ENCODE results near the gene TRERF1. TPM values are rescaled to one million over a fixed set of nuclear protein-coding genes. Genes with fewer than 3 reads are reported as not detected.
"Not testable (repeated sequence)": the region's sequence is repeated elsewhere in the genome, so short reads cannot be mapped to it uniquely, and the experiment has no call there.

The TRERF1 gene
- total and polyA plus RNA-seq, 9 donors = 5.1 to 13.8 (median 9.7) TPM

DNA sequence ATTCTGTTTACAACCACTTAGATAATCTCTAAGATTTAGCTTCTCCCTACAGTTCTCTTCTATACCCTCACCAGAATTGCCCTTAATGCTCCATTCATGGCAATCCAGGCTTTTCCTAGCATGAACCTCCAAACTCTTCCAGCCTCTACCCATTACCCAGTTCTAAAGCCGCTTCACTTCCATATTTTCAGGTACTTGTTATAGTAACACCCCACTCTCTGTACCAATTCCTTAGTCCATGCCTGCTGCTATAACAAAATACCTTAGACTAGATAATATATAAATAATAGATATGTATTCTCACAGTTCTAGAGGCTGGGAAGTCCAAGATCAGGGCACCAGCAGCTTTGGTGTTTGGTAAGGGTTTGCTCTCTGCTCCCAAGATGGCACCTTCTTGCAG is 16.5 kb upstream of the TRERF1 start:
- H3K9me3 ChIP-seq (replicated peaks; ENCODE audit: control insufficient read depth, low read depth, low read length) = peaks cover 2% of the 10 kb centered on the region
- no peaks in the 10 kb centered on the region for H3K36me3 ChIP-seq (ENCODE audit: control insufficient read depth, insufficient read depth, low read length)
- H3K4me1 ChIP-seq (ENCODE audit: control insufficient read depth, insufficient read depth, low read length) = no peaks in the 10 kb centered on the region
- no peak overlapping the region for H3K27ac ChIP-seq (ENCODE audit: low read length)
- WGBS (ENCODE audit: insufficient coverage) = no CpG with 5 or more reads among the region's 1 CpG
- DNase-seq = no peak
- H3K27me3 ChIP-seq (ENCODE audit: control insufficient read depth, insufficient read depth, low read length) = no peaks in the 10 kb centered on the region
- H3K4me3 ChIP-seq (ENCODE audit: low read length) = no peak overlapping the region

DNA sequence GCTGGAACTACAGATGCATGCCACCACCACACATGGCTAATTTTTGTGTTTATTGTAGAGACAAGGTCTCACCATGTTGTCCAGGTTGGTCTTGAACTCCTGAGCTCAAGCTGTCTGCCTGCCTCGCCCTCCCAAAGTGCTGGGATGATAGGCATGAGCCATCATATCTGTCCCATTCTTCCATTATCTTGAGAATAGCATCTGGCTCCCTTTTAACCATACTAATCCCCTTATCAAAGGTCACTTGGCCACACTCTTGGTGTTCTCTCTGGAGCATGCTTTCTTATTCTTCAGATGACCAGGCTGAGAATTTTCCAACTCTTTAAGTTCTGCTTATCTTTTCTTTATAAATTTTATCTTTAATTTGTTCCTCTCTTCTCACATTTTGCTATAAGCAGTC is 15.9 kb upstream of the TRERF1 start:
- H3K4me3 ChIP-seq (ENCODE audit: low read length) = no peak overlapping the region
- no peaks in the 10 kb centered on the region for H3K27me3 ChIP-seq (ENCODE audit: control insufficient read depth, insufficient read depth, low read length)
- no peaks in the 10 kb centered on the region for H3K36me3 ChIP-seq (ENCODE audit: control insufficient read depth, insufficient read depth, low read length)
- peaks cover 2% of the 10 kb centered on the region for H3K9me3 ChIP-seq (replicated peaks; ENCODE audit: control insufficient read depth, low read depth, low read length)
- H3K27ac ChIP-seq (ENCODE audit: low read length) = no peak overlapping the region
- no peak for DNase-seq
- 44% methylated on average over 1 of the region's 1 CpG for WGBS (ENCODE audit: insufficient coverage)
- no peaks in the 10 kb centered on the region for H3K4me1 ChIP-seq (ENCODE audit: control insufficient read depth, insufficient read depth, low read length)

DNA sequence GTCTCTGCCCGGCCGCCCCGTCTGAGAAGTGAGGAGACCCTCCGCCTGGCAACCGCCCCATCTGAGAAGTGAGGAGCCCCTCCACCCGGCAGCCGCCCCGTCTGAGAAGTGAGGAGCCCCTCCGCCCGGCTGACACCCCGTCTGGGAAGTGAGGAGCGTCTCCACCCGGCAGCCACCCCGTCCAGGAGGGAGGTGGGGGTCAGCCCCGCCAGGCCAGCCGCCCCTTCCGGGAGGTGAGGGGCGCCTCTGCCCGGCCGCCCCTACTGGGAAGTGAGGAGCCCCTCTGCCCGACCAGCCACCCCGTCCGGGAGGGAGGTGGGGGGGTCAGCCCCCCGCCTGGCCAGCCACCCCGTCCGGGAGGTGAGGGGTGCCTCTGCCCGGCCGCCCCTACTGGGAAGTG is 14.7 kb upstream of the TRERF1 start:
- not testable (repeated sequence) for DNase-seq; H3K4me3 ChIP-seq (ENCODE audit: low read length); H3K9me3 ChIP-seq (replicated peaks; ENCODE audit: control insufficient read depth, low read depth, low read length); H3K36me3 ChIP-seq (ENCODE audit: control insufficient read depth, insufficient read depth, low read length); H3K27ac ChIP-seq (ENCODE audit: low read length); H3K27me3 ChIP-seq (ENCODE audit: control insufficient read depth, insufficient read depth, low read length); H3K4me1 ChIP-seq (ENCODE audit: control insufficient read depth, insufficient read depth, low read length)
- 100% methylated on average over 11 of the region's 28 CpGs for WGBS (ENCODE audit: insufficient coverage)

DNA sequence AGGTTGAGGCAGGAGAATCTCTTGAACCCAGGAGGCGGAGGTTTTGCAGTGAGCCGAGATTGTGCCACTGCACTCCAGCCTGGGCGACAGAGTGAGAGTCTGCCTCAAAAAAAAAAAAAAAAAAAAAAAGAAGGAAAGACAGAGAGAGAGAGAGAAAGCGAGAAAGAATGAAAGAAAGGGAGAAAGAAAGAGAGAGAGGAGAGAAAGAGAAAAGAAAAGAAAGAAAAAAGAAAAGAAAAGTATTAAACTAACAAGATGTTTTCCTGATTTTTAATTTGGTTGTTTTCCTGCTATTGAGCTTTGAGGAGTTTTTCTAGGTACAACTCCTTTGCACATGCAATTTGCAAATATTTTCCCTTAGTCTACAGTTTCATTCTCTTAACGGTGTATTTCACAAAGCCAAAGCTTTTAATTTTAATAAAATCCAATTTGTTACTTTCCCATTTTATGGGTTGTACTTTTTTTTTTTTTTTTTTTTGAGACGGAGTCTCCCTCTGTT is 10.8 kb upstream of the TRERF1 start:
- Histone ChIP-seq H3K9me3 (replicated peaks; ENCODE audit: control insufficient read depth, low read depth, low read length) (no peaks in the 10 kb centered on the region), H3K27ac (ENCODE audit: low read length) (no peak overlapping the region), H3K4me3 (ENCODE audit: low read length) (no peak overlapping the region), H3K27me3 (ENCODE audit: control insufficient read depth, insufficient read depth, low read length) (no peaks in the 10 kb centered on the region), H3K36me3 (ENCODE audit: control insufficient read depth, insufficient read depth, low read length) (no peaks in the 10 kb centered on the region), H3K4me1 (ENCODE audit: control insufficient read depth, insufficient read depth, low read length) (no peaks in the 10 kb centered on the region)
- WGBS (ENCODE audit: insufficient coverage) = no CpG with 5 or more reads among the region's 6 CpGs
- DNase-seq = no peak

DNA sequence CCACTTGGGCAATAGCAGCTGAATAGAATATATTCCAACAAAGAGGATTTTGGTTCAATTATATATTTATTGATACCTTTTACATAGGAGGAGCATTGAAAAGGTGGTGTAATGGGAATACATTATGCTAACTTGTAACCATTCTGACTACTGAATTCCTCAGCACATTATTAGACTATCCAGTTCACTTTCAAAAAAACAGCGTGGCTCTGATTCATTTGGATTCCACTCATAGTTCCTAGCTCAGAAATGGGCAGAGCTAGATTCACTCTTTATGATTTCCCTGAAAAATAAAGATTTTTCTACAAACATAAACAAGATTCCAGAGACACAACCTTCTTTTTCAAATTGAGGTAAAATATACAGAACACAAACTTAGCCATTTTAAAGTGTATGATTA is 9.2 kb upstream of the TRERF1 start:
- H3K4me3 ChIP-seq (ENCODE audit: low read length) = no peak overlapping the region
- no peaks in the 10 kb centered on the region for H3K36me3 ChIP-seq (ENCODE audit: control insufficient read depth, insufficient read depth, low read length)
- DNase-seq = no peak
- H3K4me1 ChIP-seq (ENCODE audit: control insufficient read depth, insufficient read depth, low read length) = no peaks in the 10 kb centered on the region
- WGBS (ENCODE audit: insufficient coverage) = no CpG with 5 or more reads among the region's 1 CpG
- no peak overlapping the region for H3K27ac ChIP-seq (ENCODE audit: low read length)
- no peaks in the 10 kb centered on the region for H3K9me3 ChIP-seq (replicated peaks; ENCODE audit: control insufficient read depth, low read depth, low read length)
- no peaks in the 10 kb centered on the region for H3K27me3 ChIP-seq (ENCODE audit: control insufficient read depth, insufficient read depth, low read length)

DNA sequence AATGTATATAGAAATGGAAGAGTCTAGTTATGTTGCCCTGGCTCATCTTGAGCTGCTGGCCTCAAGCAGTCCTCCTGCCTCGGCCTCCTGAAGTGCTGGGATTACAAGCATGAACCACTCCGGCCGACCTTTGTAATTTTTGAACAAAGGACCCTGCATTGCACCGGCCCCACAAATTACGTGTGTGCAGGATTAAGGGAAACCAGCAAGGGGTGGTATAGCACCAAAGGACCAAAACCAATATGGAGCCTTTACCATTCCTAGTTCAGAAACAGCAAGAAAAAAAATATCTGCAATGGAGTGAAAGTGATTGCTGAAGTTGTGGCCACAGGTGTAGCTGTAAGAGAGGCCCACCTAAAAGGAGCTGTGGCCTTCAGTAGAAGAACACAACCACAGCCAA is 8.2 kb upstream of the TRERF1 start:
- H3K36me3 ChIP-seq (ENCODE audit: control insufficient read depth, insufficient read depth, low read length) = no peaks in the 10 kb centered on the region
- H3K9me3 ChIP-seq (replicated peaks; ENCODE audit: control insufficient read depth, low read depth, low read length) = no peaks in the 10 kb centered on the region
- no peak overlapping the region for H3K27ac ChIP-seq (ENCODE audit: low read length)
- no peaks in the 10 kb centered on the region for H3K27me3 ChIP-seq (ENCODE audit: control insufficient read depth, insufficient read depth, low read length)
- no peaks in the 10 kb centered on the region for H3K4me1 ChIP-seq (ENCODE audit: control insufficient read depth, insufficient read depth, low read length)
- WGBS (ENCODE audit: insufficient coverage) = 100% methylated on average over 1 of the region's 5 CpGs
- no peak overlapping the region for H3K4me3 ChIP-seq (ENCODE audit: low read length)
- no peak for DNase-seq

DNA sequence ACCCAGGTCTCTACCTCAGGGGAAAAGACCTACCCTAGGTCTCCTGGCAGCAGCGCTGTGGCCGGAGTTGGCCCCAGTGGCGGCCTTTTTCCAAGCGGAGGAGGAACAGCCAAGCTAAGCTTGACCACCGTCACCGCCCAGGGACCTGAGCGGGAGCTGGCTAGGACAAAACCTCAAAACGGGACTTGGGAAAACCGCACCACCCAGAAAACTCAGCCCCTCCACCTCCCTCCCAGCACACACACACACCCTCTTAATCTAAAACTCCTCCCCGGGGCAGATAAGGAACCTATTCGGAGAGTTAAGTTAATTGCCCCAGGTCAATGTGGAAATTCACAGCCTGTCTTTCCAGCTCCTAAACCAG is 2.7 kb upstream of the TRERF1 start:
- no peaks in the 10 kb centered on the region for H3K36me3 ChIP-seq (ENCODE audit: control insufficient read depth, insufficient read depth, low read length)
- H3K4me3 ChIP-seq (ENCODE audit: low read length) = peak overlapping the region; percentile 95
- H3K4me1 ChIP-seq (ENCODE audit: control insufficient read depth, insufficient read depth, low read length) = peaks cover 22% of the 10 kb centered on the region
- H3K27me3 ChIP-seq (ENCODE audit: control insufficient read depth, insufficient read depth, low read length) = no peaks in the 10 kb centered on the region
- no peak for DNase-seq
- no CpG with 5 or more reads among the region's 11 CpGs for WGBS (ENCODE audit: insufficient coverage)
- H3K9me3 ChIP-seq (replicated peaks; ENCODE audit: control insufficient read depth, low read depth, low read length) = no peaks in the 10 kb centered on the region
- H3K27ac ChIP-seq (ENCODE audit: low read length) = peak overlapping the region; percentile 87

DNA sequence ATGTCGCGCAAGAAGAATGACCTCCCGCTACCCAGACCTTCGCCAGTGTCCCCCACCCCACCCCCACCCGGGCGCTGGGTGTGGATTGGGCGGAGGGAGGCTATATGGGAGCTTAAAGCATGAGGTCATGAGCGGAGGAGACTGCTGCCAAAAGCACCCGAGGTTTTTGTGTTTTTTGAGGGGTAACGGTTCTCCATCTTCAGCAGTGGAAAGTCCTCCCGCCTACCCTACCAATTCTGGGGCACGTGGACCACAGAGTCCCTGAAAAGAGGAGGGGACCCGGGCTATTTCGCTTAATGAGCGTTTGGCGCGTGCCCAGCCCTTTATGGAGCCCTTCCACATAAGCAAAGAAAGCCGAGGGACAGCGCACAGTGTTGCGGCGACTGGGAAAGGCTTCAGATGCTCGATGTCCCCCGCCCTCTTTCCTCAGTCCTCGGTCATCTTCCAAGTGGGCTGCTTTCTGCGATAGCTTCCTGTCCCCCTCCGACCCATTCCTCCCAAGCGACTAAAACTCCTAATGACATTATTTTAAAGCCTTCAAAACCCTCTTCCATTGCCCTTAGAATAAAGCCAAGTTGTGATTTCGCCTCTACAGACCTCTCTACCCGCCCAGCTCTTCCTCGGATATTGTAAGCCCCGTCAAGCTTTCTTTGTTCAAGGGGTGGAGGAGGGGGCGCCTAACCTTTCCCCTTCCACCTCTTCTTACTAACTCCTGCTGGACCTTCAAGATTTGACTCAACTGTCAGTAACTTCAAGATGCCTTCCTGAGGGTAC is 2.1 kb upstream of the TRERF1 start:
- Histone ChIP-seq H3K27me3 (ENCODE audit: control insufficient read depth, insufficient read depth, low read length) (no peaks in the 10 kb centered on the region), H3K4me1 (ENCODE audit: control insufficient read depth, insufficient read depth, low read length) (peaks cover 22% of the 10 kb centered on the region), H3K4me3 (ENCODE audit: low read length) (peak overlapping the region; percentile 95), H3K9me3 (replicated peaks; ENCODE audit: control insufficient read depth, low read depth, low read length) (no peaks in the 10 kb centered on the region), H3K27ac (ENCODE audit: low read length) (peak overlapping the region; percentile 87), H3K36me3 (ENCODE audit: control insufficient read depth, insufficient read depth, low read length) (no peaks in the 10 kb centered on the region)
- WGBS (ENCODE audit: insufficient coverage) = 0% methylated on average over 15 of the region's 32 CpGs
- DNase-seq = peak; percentile 90

DNA sequence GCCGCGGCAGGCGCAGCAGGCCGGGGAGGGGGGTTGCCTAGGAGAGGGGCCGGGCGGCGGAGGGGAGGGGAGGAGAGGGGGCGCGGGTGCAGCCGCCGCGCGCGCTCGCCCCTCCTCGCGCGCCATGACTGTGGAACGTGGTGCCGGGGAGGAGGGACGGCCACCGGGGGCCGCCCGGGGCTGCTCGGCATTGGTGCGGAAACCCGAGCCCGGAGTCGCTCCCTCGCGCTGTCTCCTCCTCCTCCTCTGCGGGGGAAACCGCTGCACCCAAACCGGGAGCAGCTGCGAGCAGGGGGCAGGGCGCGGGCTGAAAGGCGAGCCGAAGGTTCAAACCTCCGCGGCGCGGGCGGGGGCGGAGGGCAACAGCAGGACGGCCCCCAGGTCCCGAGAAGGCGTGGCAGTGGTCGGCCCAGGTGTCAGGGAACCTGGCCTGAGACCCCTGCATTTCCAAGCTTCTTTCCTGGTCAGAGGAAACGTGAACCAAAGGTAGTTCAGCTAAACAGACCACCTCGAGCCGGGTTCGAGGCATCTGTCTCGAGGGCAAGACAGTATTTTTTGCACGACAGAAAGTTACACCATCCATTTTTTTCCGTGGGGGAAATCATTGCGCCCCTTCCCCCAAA is 1.4 kb upstream of the TRERF1 start:
- under 1% methylated on average over 37 of the region's 57 CpGs for WGBS (ENCODE audit: insufficient coverage)
- H3K36me3 ChIP-seq (ENCODE audit: control insufficient read depth, insufficient read depth, low read length) = no peaks in the 10 kb centered on the region
- DNase-seq = peak; percentile 98

DNA sequence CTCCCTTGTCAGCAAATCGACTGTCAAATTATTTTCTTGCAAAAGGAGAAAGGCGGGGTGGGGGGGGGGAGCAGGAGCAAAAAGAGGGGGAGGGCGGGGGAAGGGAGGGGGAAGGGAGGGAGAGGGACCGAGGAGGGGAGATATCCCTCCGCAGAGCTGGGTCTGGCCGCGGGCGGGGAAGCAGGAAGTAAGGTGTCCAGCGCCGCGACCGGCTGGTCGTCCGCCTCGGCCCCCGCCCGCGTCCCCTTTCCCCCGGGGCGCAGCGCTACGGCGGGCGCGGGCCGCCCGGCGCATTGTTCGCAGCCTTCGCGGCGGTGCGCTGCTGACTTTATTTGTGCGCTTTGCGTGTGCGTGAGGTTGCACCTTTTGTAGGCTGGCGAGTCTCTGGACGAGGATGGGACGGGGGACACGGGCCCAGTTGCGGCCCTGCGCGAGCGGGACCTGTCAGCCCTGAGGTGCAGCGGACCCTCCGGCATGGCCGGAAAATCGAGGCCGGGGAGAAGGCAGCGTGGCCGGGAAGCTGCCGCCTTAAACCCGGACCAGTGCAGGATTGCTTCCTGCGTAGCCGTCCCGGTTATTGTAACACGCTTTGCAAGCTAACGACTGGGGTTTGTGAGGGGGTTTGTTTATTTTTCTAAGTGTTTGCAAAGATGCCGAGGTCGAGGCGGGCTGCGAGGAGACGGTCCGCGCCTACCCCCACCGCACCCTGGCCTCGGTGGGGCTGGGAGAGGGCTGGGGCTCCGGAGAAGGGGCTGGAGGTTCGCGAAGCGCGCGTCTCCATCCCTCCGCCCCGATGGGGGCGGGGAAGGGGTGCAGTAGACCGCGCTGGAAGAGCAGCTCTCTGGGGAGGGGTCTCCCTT is 675 bp upstream of the TRERF1 start:
- peak; percentile 94 for DNase-seq
- Histone ChIP-seq H3K4me3 (ENCODE audit: low read length) (peak overlapping the region; percentile 95), H3K36me3 (ENCODE audit: control insufficient read depth, insufficient read depth, low read length) (no peaks in the 10 kb centered on the region), H3K27ac (ENCODE audit: low read length) (peak overlapping the region; percentile 95), H3K9me3 (replicated peaks; ENCODE audit: control insufficient read depth, low read depth, low read length) (no peaks in the 10 kb centered on the region), H3K4me1 (ENCODE audit: control insufficient read depth, insufficient read depth, low read length) (peaks cover 24% of the 10 kb centered on the region), H3K27me3 (ENCODE audit: control insufficient read depth, insufficient read depth, low read length) (no peaks in the 10 kb centered on the region)
- WGBS (ENCODE audit: insufficient coverage) = under 1% methylated on average over 74 of the region's 78 CpGs

More for the DNA sequence above, 1.4 kb upstream of the TRERF1 start:
- Histone ChIP-seq H3K4me3 (ENCODE audit: low read length) (peak overlapping the region; percentile 95), H3K27ac (ENCODE audit: low read length) (peak overlapping the region; percentile 95), H3K9me3 (replicated peaks; ENCODE audit: control insufficient read depth, low read depth, low read length) (no peaks in the 10 kb centered on the region), H3K27me3 (ENCODE audit: control insufficient read depth, insufficient read depth, low read length) (no peaks in the 10 kb centered on the region), H3K4me1 (ENCODE audit: control insufficient read depth, insufficient read depth, low read length) (peaks cover 24% of the 10 kb centered on the region)

Data from muscle of leg (tissue), 11 donors.